GM21619 (cell line): ENCODE data around the gene GJB1.
A peak's percentile ranks its signal among the peaks of the same experiment; 100 is the strongest.
"Not testable (repeated sequence)": the region's sequence is repeated elsewhere in the genome, so short reads cannot be mapped to it uniquely, and the experiment has no call there.

ENCODE experiments used
- ATAC-seq: cut with Tn5 transposase; IDR thresholded peaks from one replicate; pipeline ENCODE4 v1.9.1; 2021; ENCODE audit not compliant: unreplicated experiment

The GJB1 gene

DNA sequence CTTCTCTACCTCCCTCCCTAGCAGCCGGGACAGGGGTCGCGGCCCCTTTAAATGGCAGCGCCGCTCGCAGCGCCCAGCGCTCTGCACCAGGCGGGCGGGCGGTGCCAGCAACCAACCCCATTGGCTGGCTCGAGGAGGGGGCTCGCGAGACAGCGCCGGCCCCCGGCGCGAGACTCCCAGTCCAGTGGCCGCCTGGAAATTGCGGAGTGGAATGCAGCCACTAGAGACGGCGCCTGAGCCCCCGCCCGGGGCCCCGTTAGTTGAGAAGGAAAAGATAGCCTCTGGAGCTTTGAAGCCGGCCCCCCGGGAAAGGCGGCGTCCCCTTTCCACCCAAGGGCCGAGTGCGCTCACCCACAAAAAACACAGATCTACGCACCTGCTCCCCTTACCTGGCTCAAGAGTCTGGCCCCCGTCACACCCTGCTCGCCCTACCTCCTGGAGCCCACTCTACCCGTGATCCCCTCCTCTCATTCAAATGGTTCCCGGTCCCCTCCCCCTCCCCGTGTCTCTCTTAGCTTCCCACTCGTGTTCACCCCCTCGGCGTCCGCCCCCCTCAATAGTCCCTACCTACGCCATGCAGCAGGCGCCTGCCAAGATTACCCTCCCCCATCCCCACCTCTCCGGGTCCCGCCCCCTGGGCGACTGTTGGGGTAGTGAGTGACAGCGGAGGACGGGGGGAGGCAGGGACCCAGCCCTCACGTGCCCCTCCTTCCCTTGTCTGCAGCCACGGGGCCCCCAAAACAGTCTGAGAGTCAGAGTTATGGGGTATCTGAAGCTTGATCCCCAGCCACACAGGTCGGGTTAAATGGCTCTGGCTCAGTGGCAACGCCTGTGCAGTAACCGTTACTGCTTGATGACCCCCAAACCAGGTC lies 31.3 kb downstream of the GJB1 start, which contains the start of gene ZMYM3:
TSS of gene ZMYM3 (minus strand) at position 49 of the 872 bp plus-strand sequence. CDS start 885 bp downstream, outside the sequence.
- ATAC-seq, result peak; percentile 83

DNA sequence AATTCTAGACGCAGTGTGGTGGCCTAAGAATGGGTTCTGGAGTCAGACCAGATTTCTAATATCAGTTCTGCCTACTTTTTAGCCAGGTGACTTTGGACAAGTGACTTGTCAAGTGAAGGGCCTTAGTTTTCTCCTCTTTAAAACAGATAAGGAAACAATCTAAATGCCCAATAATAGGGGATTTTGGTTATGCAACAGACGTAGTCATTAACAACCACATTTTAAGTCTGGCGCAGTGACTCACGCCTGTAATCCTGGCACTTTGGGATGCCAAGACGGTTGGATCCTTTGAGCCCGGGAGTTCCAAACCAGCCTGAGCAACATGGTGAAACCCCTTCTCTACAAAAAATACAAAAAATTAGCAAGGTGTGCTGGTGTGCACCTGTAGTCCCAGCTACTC lies 33.0 kb downstream of the GJB1 start:
- no peak for ATAC-seq

DNA sequence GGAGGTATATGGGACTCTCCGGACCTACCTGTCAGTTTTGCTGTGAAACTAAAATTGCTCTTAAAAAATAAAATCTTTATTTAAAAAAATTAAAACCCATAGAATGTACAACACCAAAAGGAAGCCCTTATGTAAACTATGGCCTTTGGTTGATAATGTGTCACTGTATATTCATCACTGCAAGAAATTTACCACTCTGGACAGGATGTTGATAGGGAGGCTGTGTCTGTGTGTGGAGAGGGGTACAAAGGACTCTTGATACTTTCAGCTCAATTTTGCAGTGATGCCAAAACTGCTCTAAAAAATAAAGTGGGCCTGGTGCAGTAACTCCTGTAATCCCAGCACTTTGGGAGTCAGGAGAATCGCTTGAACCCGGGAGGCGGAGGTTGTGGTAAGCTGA lies 33.8 kb downstream of the GJB1 start:
- no peak for ATAC-seq

DNA sequence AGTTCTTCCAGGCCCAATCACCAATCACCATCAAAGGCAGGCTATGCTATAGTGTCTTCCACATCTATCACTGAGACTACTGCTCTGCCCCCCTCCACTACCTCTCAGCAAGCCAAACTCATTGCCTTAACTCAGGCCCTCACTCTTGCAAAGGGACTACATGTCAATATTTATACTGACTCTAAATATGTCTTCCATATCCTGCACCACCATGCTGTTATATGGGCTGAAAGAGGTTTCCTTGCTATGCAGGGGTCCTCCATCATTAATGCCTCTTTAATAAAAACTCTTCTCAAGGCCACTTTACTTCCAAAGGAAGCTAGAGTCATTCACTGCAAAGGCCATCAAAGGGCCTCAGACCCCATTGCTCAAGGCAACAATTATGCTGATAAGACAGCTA lies 45.6 kb downstream of the GJB1 start:
- not testable (repeated sequence) for ATAC-seq

DNA sequence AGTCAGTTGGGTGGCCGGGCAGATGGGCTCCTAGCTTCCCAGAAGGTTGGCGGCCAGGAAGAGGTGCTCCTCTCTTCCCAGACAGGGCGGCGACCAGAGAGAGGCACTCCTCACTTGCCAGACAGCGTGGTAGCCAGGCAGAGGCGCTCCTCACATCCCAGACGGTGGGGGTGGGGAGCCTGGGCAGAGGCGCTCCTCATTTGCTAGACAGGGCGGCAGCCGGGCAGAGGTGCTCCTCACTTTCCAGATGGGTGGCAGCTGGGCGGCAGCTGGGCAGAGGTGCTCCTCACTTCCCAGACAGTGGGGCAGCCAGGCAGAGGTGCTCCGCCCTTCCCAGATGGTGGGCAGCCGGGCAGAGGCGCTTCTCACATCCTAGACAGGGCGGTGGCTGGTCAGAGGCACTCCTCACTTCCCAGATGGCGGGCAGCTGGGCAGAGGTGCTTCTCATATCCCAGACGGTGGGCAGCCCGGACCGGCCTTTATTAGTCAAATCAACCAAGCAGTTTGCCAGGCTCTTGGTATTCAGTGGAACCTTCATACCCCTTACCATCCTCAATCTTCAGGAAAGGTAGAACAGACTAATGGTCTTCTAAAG lies 46.9 kb downstream of the GJB1 start:
- ATAC-seq, result no peak

DNA sequence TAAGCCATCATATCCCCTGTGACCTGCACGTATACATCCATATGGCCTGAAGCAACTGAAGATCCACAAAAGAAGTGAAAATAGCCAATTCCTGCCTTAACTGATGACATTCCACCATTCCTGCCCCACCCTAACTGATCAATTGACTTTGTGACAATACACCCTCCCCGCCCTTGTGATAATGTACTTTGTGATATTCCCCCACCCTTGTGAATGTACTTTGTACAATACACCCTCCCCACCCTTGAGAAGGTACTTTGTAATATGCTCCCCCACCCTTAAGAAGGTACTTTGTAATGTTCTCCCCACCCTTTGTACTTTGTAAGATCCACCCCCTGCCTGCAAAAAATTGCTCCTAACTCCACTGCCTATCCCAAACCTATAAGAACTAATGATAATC lies 49.3 kb downstream of the GJB1 start:
- not testable (repeated sequence) for ATAC-seq
